GM21367 (cell line): ENCODE measurements around the gene MYBBP1A.
"Not testable (repeated sequence)": the region's sequence is repeated elsewhere in the genome, so short reads cannot be mapped to it uniquely, and the experiment has no call there.

Source experiments
- ATAC-seq: cut with Tn5 transposase; IDR thresholded peaks from one replicate; pipeline ENCODE4 v1.9.1; 2021; ENCODE audit not compliant: unreplicated experiment

Gene MYBBP1A

DNA sequence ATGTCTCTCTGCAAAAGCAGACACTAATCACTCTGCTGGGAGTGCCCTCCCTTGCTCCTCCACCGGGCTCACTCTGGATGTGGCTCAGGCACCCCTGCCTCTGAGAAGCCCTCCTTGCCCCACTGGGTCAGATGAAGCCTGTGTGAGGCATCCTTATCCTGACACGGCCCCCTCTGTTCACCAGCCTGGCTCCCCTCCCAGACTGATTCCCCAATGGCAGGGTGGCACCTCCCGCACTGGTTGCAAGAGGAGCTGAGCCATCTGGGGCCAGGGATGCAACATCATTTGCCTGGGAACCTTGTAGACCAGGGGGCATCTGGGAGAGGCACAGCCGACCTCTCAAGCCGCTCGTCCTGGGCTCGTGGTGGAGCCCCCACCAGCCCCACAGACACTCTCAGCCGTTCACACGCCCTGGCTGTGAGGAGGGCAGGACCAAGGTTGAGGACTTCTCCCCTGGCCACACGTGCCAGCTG, 35.8 kb upstream of the MYBBP1A start:
- no peak for ATAC-seq

DNA sequence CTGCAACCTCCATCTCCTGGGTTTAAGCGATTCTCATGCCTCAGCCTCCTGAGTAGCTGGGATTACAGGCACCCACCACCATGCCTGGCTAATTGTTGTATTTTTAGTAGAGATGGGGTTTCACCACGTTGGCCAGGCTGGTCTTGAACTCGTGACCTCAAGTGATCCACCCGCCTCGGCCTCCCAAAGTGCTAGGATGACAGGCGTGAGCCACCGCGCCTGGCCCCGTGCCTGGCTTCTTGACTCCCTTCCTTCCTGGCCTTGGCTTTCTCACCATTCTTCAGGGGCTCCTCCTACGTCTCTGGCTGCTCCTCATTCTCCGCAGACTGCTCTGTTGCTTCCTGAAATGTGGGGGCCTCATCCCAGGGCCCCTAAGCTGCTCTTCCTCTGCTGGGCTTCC, 34.9 kb upstream of the MYBBP1A start:
- not testable (repeated sequence) for ATAC-seq

DNA sequence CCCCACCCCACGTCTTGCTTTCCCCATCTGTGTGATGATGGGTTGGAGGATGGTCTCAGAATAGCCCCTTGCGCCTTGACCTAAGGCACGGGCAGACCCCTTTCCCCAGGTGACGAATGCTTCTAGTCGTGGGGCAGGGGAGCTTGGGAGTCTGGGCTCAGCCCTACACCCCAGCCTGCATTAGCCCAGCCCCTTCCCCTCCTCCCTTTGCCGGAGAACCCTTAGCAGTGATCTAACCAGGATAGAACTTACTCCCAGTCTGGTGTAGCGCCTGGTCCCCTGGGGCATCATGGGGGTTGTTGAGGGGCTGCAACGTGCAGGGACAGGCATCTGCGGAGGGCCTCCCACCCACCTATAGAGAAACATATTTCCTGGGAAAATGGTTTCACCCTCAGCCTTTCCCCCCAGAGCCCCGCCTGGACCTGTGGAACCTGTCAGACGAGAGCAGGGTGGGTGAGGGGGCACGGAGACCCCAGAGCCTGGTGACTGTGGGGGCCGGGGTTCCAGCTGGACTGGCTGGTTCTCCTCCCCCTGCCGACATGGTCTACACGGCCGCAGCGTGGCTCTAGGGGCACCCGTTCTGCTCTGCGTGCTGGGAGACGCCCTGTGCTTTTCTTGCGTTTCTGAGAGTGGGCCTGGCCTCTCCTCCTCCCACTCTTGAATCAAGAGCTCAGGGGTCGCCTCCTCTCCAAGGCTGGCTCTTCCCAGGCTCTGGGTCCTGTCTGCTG, 33.9 kb upstream of the MYBBP1A start:
- no peak for ATAC-seq

DNA sequence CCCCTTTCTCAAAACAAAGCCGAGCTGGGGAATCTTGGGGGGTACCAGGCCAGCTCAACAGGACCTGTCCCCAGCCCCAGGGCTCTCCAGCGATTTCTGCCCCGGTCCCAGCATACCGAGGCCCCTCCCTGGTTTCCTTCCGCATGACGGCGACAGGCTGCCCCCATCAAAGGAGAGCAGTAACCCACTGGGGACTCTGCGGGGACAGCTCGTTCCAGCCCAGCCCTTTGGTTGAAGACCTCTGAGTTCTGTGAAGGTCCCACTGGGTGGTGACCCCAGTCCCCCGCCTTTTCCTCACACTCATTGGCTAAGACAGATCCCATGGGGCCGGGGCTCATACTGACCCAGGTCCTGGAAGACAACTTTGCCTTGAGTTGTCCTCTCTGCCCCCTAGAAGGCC, 33.2 kb upstream of the MYBBP1A start:
- no peak for ATAC-seq

DNA sequence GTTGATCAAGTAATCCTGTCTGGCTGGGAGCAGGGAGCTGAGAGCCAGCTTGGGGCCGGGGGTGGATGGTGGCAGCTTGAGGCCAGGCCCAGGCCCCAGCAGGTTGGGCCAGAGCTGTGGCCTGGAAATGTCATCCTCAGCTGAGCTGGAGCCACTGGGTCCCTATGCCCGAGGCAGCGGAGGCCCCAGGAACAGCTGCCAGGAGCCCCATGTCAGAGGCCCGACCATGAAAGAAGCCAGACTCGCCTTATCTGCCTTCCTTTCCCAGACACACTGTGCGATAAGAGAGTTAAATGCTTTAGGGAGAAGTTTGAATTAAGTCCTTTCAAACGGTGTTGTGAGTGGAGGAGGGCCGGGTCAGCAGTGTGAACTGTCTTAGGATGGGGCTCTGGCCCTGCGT, 32.6 kb upstream of the MYBBP1A start:
- no peak for ATAC-seq

DNA sequence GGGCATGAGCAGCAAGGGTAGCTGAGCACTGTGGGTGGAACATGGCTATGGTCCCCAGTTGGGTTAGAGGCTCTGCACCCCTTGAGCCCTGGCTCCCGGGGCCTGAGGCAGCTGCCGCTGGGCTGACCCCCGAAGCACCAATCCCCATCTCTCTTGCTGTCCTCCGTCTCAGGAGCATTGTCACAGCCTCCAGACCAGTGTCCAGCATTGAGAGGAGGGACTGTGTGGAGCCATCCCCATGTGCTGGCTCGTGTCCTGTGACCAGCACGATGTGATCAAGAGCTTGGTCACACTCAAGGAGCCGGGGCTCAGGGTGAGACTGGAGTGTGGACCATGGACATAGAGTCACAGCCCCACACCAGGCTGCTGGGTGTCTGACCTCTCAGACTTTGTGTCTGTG, 32.0 kb upstream of the MYBBP1A start:
- no peak for ATAC-seq

DNA sequence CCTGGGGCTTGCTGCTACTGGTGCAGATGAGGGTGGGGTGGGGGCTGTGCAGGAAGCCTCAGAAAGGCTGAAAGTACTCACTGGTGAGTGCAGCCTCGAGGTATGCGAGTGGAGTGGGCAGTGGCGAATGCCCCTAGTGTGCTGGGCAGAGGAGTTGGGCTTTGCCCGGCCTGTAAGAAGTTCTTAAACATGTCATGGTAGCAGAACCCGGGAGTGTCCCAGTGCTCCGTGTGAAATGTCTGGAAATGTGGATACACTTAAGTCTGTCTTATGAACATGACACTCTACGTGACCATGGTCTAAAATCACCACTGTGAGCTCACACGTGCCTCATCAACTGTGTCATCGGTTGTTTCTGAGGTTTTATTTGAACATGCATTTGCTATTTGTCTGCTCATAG, 30.9 kb upstream of the MYBBP1A start:
- no peak for ATAC-seq

DNA sequence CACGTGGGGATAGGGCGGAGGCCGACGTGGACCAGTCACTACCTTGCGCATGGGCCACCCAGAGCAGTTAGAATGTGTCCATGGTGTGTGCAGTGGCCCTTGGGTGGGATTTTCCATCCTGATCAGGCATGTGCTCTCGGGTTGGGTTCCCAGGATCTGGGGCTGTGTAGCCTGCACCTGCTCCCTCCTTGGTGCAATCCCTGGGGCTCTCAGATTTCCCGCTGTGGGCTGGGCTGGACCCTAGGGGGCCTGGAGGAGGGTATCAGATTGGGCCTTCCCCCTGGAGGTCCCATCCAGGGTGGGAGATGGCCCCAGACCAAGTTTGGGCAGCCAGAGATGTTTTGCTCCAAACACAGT, 30.4 kb upstream of the MYBBP1A start:
- no peak for ATAC-seq

DNA sequence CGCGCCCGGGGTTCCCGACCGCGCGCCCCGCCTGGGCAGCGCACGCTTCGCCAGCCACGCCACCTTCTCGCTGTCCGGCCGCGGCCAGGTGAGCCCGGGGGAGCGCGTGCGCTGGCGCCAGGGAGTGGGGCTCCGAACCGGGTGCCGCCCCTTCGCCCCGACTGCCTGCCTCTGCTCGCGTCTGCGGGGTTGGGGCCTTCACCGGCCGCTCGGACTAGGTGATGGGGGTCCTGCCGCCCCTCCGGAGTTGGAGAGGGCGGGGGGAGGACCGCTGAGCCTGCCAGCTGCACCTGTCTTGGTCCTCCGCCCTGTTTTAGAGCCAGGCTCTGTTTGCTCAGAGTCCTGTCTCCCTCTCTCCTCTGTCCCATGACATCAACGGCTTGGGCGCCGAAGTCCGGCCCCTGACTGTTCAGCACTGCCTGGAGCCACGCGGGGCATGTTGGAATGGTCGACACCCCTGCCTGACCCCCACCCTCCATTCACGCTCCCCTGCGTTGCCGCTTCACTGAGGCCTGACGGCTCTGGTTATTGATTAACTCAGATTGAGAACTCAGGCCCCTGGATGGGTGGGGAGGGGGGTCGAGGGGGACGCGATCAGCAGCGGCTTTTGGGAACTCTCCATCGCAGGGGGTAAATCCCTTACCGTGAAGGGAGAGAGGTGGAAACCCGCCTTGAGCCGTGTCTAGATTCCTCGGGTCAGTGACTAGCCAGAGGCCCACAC, 29.9 kb upstream of the MYBBP1A start:
- no peak for ATAC-seq

DNA sequence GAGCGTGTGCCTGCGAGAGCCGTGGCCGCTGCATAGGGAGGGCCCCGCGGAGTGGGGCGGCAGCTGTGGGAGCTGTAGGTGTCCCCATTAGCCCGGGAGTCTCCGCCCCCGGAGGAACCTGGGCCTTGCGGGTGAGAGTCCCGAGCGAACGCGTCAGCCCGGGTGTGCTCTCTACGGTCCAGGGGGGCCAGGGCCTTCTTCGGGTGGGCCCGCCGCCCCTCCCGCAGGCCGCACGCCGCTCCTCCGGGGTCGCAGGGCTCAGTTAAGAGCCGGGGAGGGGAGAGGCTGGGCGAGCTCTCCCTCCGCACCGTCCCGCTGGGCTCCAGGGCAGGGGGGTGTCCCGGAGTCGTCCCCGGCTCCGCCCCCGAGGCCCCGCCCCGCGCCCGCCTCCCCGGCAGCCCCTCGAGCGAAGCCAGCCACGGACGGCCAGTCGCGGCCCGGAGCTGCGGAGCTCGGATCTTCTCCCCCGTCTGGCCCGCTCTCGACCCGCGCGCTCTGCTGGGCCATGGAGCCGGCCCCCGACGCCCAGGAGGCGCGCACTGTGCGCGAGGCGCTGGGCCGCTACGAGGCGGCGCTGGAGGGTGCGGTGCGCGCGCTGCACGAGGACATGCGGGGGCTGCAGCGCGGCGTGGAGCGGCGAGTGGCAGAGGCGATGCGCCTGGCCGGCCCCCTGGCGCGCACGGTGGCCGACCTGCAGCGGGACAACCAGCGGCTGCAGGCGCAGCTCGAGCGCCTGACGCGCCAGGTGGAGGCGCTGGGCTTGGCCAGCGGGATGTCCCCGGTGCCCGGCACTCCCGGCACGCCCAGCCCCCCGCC, 29.1 kb upstream of the MYBBP1A start, which contains the start of gene SMTNL2:
SMTNL2 (plus strand) TSS at position 429 of the 816 bp plus-strand sequence; CDS start at position 506, 77 bp downstream.
- no peak for ATAC-seq

DNA sequence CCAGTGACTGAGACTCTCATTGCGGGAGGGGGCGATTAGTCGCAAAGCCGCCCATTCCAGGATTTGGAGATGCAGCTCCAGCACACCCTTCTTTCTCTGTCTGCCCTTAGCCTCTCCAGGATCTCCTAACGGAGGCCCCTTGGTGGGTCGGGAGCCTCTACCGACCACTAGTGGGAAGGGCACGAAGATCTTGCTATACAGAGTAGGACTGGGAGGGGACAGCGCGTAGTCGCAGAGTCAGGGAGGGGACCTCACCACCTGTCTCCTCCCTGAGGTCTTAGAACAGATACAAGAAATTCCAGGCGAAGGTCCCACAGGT, 28.6 kb upstream of the MYBBP1A start:
- no peak for ATAC-seq

DNA sequence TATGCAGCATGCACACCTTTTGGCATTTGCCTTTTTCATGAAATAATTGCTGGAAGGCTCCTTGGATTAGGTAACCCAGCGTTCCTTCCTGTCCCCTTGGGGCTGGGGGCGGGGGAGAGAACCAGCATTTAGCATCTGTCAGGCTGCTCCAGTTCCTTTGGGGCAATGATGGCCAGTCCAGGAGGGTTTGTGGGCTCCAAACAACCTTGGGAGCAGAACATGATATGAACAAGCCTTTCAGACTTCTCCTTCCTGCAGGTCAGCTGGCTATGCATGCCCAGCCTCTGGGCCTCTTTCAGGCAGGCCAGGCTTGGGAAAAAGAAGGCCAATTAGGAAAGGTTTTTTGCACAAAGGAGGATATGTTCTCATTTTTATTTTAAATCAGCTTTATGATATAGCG, 28.0 kb upstream of the MYBBP1A start:
- ATAC-seq = no peak

DNA sequence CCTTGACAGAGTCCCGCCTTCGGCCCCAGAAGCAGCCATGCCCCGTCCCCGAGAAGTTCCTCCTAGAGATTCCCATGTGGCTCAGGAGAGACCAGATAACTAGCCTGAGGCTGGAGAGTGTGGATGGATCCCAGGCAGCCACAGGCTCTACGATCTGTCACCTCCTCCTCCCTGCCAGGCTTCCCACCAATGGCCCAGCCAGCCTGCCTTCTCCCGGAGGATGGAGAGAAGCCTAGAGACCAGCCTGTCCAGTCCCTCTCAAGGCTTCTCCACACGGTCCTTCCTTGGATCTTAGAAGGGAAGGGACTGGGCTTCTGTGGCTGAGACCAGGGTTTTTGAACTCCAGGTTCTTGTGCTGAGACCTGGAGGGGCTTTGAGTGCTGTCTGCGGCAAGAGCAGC, 27.5 kb upstream of the MYBBP1A start:
- no peak for ATAC-seq

DNA sequence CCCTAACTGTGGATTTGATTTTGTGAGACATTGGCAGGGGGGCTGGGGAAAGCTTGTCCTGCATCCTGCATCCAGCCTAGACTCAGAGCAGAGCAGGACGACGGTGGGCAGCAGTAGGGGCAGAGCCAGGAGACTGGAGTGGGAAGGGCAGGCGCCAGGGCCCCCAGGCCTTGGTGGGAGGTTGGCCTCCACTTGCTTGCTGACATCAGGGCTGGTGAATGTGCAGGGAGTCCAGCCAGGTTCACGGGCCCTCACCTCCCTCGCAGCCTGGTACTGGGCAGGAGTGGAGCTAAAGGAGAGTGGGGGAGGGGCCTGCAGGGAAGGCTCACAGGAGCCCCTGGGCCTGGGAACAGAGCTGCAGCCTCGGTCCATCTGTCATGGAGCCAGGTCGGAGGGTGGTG, 26.9 kb upstream of the MYBBP1A start:
- no peak for ATAC-seq

DNA sequence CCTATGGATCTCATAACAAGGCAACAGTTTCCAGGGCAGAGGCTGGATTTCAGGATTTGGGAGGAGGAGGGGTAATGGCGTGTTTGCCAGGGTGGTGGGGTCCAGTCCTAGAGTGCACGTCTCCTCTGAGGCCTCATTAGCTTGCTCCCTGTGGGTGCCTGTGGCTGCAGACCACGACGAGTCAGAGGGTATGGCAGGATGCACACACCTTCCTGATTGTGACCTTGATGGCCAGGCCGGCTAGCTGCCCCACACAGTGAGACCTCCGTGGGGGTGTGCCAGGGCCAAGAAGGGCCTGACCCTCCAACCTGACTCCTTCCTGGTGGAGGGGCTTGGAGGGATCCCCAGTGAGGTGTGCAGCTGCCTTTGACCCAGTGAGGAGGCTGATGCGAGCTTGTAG, 25.1 kb upstream of the MYBBP1A start:
- no peak for ATAC-seq

DNA sequence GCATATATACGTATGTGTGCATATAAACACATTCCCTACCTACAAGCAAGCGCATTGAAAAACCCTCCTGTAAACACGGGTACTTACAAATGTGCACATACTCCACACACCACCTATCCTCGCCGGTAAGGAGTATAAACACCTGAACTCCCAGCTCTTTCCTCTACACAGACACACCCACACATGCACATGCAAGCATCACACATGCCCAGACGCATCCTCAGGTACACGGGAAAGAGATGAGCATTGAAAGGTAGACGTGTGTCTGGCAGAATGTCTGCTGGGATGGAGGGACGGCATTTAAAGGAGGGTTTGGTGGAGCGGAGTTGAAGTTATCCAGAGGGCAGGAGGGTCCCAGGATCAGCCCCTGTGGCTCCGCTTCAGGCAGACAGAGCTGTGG, 24.5 kb upstream of the MYBBP1A start:
- no peak for ATAC-seq

DNA sequence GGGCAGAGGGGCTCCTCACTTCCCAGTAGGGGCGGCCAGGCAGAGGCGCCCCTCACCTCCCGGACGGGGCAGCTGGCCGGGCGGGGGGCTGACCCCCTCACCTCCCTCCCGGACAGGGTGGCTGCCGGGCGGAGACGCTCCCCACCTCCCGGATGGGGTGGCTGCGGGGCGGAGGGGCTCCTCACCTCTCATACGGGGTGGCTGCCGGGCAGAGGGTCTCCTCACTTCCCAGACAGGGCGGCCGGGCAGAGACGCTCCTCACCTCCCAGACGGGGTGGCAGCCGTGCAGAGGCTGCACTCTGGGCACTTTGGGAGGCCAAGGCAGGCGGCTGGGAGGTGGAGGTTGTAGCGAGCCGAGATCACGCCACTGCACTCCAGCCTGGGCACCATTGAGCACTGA, 23.2 kb upstream of the MYBBP1A start:
- ATAC-seq = not testable (repeated sequence)

DNA sequence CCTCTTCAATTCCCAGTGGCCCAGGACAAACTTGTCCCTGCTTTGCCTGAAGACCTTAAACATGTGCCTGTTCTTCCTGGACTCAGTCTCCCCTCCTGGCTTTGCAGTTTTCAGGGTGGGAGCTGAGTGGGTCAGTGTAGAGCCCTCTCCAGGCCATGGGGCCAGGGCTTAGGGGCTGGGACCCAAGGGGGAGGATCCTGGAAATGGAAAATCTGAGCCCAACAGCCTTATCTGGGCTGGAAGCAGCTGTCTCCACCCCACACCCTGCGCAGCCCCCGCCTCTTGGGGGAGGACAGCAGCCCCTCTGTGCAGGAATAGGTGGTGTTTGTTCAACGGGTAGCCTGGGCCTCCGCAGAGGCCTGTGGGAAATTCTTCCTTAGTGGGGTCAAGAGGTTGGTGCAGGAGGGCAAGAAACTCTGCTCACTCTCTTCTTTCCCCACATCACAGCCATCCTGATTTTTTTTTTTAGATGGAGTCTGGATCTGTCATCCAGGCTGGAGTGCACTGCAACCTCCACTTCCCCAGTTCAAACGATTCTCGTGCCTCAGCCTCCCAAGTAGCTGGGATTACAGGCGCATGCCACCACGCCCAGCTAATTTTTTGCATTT, 22.3 kb upstream of the MYBBP1A start:
- ATAC-seq = no peak

DNA sequence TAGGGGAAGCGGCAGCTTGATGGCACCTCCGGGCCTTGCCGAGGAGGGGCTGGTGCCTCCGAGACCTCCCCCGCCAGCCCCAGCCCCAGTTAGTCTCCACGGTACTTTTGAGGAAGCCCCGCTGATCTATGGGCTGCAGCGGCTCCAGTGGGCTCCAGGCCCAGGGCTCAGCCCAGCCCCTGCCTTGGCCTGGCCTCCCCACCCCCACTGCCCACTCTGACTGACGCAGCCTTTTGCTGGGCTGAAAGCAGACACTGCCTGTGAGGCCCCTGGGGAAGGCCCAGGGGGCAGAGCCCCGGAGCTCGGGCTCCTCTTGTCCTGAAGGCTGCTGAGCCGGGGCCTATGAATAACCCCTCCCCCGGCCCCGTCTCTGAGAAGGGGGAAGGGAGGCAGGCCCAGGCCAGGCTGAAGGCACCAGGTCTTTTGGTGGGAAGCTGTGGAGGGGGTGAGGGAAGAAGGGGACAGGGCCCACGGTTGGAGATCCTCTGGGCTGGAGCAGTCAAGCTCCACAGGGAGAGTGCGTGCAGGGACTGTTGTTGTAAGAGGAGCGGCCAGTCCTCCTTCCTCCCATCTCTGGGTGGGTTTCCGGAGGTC, 21.6 kb upstream of the MYBBP1A start:
- no peak for ATAC-seq

DNA sequence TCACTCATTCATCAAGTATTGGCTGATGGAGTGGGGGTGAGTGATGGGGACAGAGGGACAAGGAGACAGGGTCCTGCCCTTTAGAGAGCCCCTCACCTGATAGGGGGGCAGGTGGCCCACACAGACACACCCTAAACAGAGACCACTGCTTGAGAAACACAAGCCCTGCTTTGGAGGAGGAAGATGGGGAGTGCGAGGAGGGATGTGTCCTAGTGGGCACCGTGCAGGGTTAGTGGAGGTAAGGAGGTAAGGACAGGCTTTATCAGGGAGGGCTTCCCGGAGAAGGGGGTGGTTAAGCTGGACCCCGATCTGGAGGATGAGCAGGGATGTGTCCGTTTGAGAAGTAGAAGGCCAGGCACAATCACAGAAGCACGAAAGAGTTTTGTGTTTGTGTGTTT, 21.0 kb upstream of the MYBBP1A start:
- ATAC-seq = no peak

DNA sequence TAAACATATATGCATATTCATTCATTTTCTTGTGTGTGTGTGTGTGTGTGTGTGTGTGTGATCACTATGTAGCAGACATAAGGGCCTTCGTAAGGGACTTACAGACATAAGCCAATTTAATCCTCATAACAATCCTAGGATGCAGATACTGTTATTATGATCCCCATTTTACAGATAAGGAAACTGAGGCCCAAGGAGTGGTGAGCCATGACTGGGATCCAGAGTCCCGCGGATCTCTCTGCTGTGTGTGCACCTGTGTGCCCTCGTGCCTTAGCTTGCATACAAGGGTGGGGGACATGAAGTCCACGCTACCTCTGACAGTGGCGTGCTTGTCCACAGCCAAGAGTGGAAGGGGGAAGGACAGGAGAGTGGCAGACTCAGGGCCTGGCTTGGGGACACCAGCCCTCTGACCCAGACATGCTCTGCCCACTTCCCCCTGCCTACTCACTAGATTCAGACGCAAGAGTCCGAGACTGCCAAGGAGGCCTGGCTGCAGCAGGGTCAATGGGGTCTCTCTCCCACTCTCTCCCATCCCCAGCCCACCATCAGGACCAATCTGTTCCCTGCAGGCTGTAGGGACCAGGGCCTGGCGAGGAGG, 19.4 kb upstream of the MYBBP1A start:
- ATAC-seq = no peak
